ENCODE data around the gene NCOA7.
"Not testable (repeated sequence)": the region's sequence is repeated elsewhere in the genome, so short reads cannot be mapped to it uniquely, and the experiment has no call there.

The NCOA7 gene

GRCh38 chr6:125899726-125900182 lies 109.0 kb downstream of the NCOA7 start:
- H3K4me3 ChIP-seq (ENCODE audit: low read depth, low read length), result no peak overlapping the region
- no peak for TF ChIP-seq CTCF (conservative IDR thresholded peaks at IDR 0.05; ENCODE audit: low read depth, low read length)
- DNase-seq (ENCODE audit: low read depth), result no peak

GRCh38 chr6:125904871-125905270 lies 114.1 kb downstream of the NCOA7 start:
- peak; percentile 40 for DNase-seq (ENCODE audit: low read depth)
- no peak for TF ChIP-seq CTCF (conservative IDR thresholded peaks at IDR 0.05; ENCODE audit: low read depth, low read length)
- no peak overlapping the region for H3K4me3 ChIP-seq (ENCODE audit: low read depth, low read length)

GRCh38 chr6:125906158-125906998 lies 115.6 kb downstream of the NCOA7 start:
- peak; percentile 61 for DNase-seq (ENCODE audit: low read depth)
- TF ChIP-seq CTCF (conservative IDR thresholded peaks at IDR 0.05; ENCODE audit: low read depth, low read length), result peak; percentile 95
- no peak overlapping the region for H3K4me3 ChIP-seq (ENCODE audit: low read depth, low read length)

- no peak overlapping the region for H3K4me3 ChIP-seq (ENCODE audit: low read depth, low read length)
- TF ChIP-seq CTCF (conservative IDR thresholded peaks at IDR 0.05; ENCODE audit: low read depth, low read length), result no peak
- DNase-seq (ENCODE audit: low read depth), result peak; percentile 53
Measured at GRCh38 chr6:125910527-125910926, 119.8 kb downstream of the NCOA7 start.

- not testable (repeated sequence) for DNase-seq (ENCODE audit: low read depth); H3K4me3 ChIP-seq (ENCODE audit: low read depth, low read length)
Measured at GRCh38 chr6:125911051-125911451, 120.3 kb downstream of the NCOA7 start.

GRCh38 chr6:125912430-125912829 lies 121.7 kb downstream of the NCOA7 start:
- DNase-seq (ENCODE audit: low read depth); H3K4me3 ChIP-seq (ENCODE audit: low read depth, low read length): not testable (repeated sequence)

GRCh38 chr6:125913145-125913544 lies 122.4 kb downstream of the NCOA7 start:
- H3K4me3 ChIP-seq (ENCODE audit: low read depth, low read length), result no peak overlapping the region
- no peak for DNase-seq (ENCODE audit: low read depth)

More at GRCh38 chr6:125913145-125913544, 122.4 kb downstream of the NCOA7 start:
- TF ChIP-seq CTCF (conservative IDR thresholded peaks at IDR 0.05; ENCODE audit: low read depth, low read length), result no peak
